ENCODE measurements around the gene OR7A5. TPM values are rescaled to one million over a fixed set of nuclear protein-coding genes. Genes with fewer than 3 reads are reported as not detected.

Gene OR7A5
- total and polyA plus RNA-seq, 8 donors = not detected

GRCh38 chr19:14843578-14843977 lies 8.6 kb upstream of the OR7A5 start:
- TF ChIP-seq POLR2AphosphoS5 (IDR thresholded peaks at IDR 0.05) (no peak), EP300 (IDR thresholded peaks at IDR 0.05) (no peak), POLR2A (IDR thresholded peaks at IDR 0.05) (no peak), CTCF (IDR thresholded peaks at IDR 0.05) (no peak)
- Histone ChIP-seq H3K4me1 (no peaks in the 10 kb centered on the region), H3K4me3 (no peak overlapping the region), H3K27me3 (peaks cover 0 to 21% (median 4%) of the 10 kb centered on the region in 3 donors), H3K27ac (no peak overlapping the region), H3K9me3 (peaks cover 0 to 8% (median 1%) of the 10 kb centered on the region in 4 donors), H3K36me3 (no peaks in the 10 kb centered on the region)
- intact Hi-C loops (cut with DNase I; ENCODE audit: low total_unique reads) = no loop called here
- 57 to 76% (median 72%) methylated on average over 6 of the region's 6 CpGs for whole genome bisulfite sequencing, 5 donors
- peak in 1 of 2 donors; percentile 4 for DNase-seq

- TF ChIP-seq CTCF (IDR thresholded peaks at IDR 0.05) (no peak), EP300 (IDR thresholded peaks at IDR 0.05) (no peak), POLR2AphosphoS5 (IDR thresholded peaks at IDR 0.05) (no peak), POLR2A (IDR thresholded peaks at IDR 0.05) (no peak)
- no peak overlapping the region for H3K4me3 ChIP-seq
- WGBS, 5 donors = 45 to 61% (median 55%) methylated on average over 2 of the region's 2 CpGs
- no peaks in the 10 kb centered on the region for H3K36me3 ChIP-seq
- intact Hi-C loops (cut with DNase I; ENCODE audit: low total_unique reads) = no loop called here
- peaks cover 0 to 21% (median 4%) of the 10 kb centered on the region in 3 donors for H3K27me3 ChIP-seq
- H3K4me1 ChIP-seq = no peaks in the 10 kb centered on the region
- H3K27ac ChIP-seq = no peak overlapping the region
- no peak for DNase-seq
- H3K9me3 ChIP-seq = peaks cover 0 to 8% (median 1%) of the 10 kb centered on the region in 4 donors
These were observed 8.2 kb upstream of the OR7A5 start for GRCh38 chr19:14843169-14843568.

- Histone ChIP-seq H3K4me1 (no peaks in the 10 kb centered on the region), H3K27ac (no peak overlapping the region), H3K4me3 (no peak overlapping the region), H3K27me3 (peaks cover 0 to 12% (median 4%) of the 10 kb centered on the region in 3 donors), H3K36me3 (no peaks in the 10 kb centered on the region), H3K9me3 (peaks cover 0 to 8% (median 1%) of the 10 kb centered on the region in 4 donors)
- no peak for TF ChIP-seq POLR2A (IDR thresholded peaks at IDR 0.05)
- TF ChIP-seq POLR2AphosphoS5 (IDR thresholded peaks at IDR 0.05) = no peak
- TF ChIP-seq EP300 (IDR thresholded peaks at IDR 0.05) = no peak
- no peak for TF ChIP-seq CTCF (IDR thresholded peaks at IDR 0.05)
- intact Hi-C loops (cut with DNase I; ENCODE audit: low total_unique reads) = no loop called here
- no peak for DNase-seq
- 21 to 43% (median 30%) methylated on average over 1 of the region's 1 CpG for WGBS, 5 donors
These were observed 5.2 kb upstream of the OR7A5 start for GRCh38 chr19:14840206-14840605.

GRCh38 chr19:14837391-14837790 lies 2.4 kb upstream of the OR7A5 start:
- Histone ChIP-seq H3K27me3 (peaks cover 0 to 7% (median 0%) of the 10 kb centered on the region in 3 donors), H3K4me3 (no peak overlapping the region), H3K9me3 (peaks cover 0 to 8% (median 1%) of the 10 kb centered on the region in 4 donors), H3K27ac (no peak overlapping the region), H3K36me3 (no peaks in the 10 kb centered on the region), H3K4me1 (no peaks in the 10 kb centered on the region)
- no peak for DNase-seq
- WGBS, 5 donors = 66 to 80% (median 72%) methylated on average over 4 of the region's 4 CpGs
- intact Hi-C loops (cut with DNase I; ENCODE audit: low total_unique reads) = no loop called here
- TF ChIP-seq POLR2AphosphoS5 (IDR thresholded peaks at IDR 0.05) = no peak

GRCh38 chr19:14830702-14831101 lies 4.3 kb downstream of the OR7A5 start:
- TF ChIP-seq CTCF (IDR thresholded peaks at IDR 0.05) (no peak), EP300 (IDR thresholded peaks at IDR 0.05) (no peak), POLR2AphosphoS5 (IDR thresholded peaks at IDR 0.05) (no peak), POLR2A (IDR thresholded peaks at IDR 0.05) (no peak)
- 28 to 54% (median 44%) methylated on average over 4 of the region's 4 CpGs for WGBS, 5 donors

More at GRCh38 chr19:14830702-14831101, 4.3 kb downstream of the OR7A5 start:
- H3K27ac ChIP-seq = no peak overlapping the region
- peaks cover 0 to 2% (median under 1%) of the 10 kb centered on the region in 4 donors for H3K9me3 ChIP-seq
- H3K4me3 ChIP-seq = no peak overlapping the region
- DNase-seq = no peak
- no peaks in the 10 kb centered on the region for H3K4me1 ChIP-seq
- H3K27me3 ChIP-seq = peaks cover 0 to 6% (median 2%) of the 10 kb centered on the region in 3 donors
- intact Hi-C loops (cut with DNase I; ENCODE audit: low total_unique reads) = no loop called here
- H3K36me3 ChIP-seq = no peaks in the 10 kb centered on the region

Data from stomach (tissue), 9 donors.